Rectal smooth muscle tissue (tissue), 1 donor: ENCODE results near the gene EOGT.

Source experiments
- H3K27ac ChIP-seq: one replicate; pipeline ENCODE4 v1.7.0; 2013; ENCODE audit warnings: low read depth, low read length, inconsistent platforms
- H3K27me3 ChIP-seq: one replicate; pipeline ENCODE4 v1.7.0; 2013; ENCODE audit warnings: low read length; ENCODE audit not compliant: control insufficient read depth, insufficient read depth
- H3K36me3 ChIP-seq: one replicate; pipeline ENCODE4 v1.7.0; 2013; ENCODE audit warnings: low read length; ENCODE audit not compliant: control insufficient read depth, insufficient read depth
- H3K4me1 ChIP-seq: one replicate; pipeline ENCODE4 v1.7.0; 2013; ENCODE audit warnings: low read length; ENCODE audit not compliant: control insufficient read depth, insufficient read depth
- H3K4me3 ChIP-seq: one replicate; pipeline ENCODE4 v1.7.0; 2013; ENCODE audit warnings: low read length
- H3K9ac ChIP-seq: one replicate; pipeline ENCODE4 v1.7.0; 2013; ENCODE audit warnings: low read length

The EOGT gene

GRCh38 chr3:68935778-68936177 is 77.7 kb downstream of the EOGT start:
- Histone ChIP-seq H3K9ac (no peak overlapping the region), H3K4me3 (no peak overlapping the region), H3K4me1 (no peaks in the 10 kb centered on the region), H3K36me3 (no peaks in the 10 kb centered on the region), H3K27me3 (peaks cover 11% of the 10 kb centered on the region), H3K27ac (no peak overlapping the region)

DNA sequence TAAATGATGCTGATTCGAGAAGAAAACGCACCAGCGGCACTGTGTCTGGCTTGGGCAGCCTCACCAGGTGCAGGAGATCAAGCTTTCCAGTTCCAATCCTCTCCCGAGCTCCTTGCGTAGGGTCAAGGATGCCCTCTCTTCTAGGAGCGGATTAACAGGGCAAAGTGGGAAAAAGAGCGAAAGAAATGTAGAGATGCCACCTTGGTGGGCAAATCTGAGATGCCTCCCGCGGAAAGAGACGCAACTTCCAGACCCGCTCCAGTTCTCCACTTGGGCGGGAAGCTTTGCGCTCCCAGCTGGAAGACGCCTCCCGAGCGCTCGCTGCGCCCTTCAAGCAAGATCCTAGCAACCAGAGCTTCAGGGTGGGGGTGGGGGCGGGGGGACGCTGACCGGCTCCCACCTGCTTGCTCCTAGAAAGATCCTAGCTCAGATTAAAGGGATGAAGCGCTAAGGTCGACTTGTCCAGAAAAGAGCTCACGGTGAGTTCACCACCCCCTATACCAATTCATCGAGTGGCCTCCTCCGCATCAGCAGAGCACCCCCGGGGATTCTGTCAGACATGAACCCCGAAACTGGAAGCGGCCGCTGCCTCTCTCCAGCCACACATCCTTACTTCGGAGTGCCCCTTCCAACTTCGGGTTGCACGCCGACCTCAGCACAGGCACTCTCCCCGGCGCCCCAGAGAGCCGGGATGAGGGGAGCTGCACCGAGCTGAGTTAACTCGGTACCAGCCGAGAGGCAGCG is 81.9 kb downstream of the EOGT start:
- Histone ChIP-seq H3K9ac (no peak overlapping the region), H3K27me3 (peaks cover 14% of the 10 kb centered on the region), H3K27ac (no peak overlapping the region)

More for the DNA sequence above, 81.9 kb downstream of the EOGT start:
- Histone ChIP-seq H3K4me1 (no peaks in the 10 kb centered on the region), H3K4me3 (no peak overlapping the region), H3K36me3 (no peaks in the 10 kb centered on the region)
